GM12892 (cell line): ENCODE data around the gene HGS.

Experiments used
- DNase-seq: peaks from one replicate; pipeline ENCODE4 v3.0.0; 2011; ENCODE audit not compliant: insufficient read length
- FAIRE-seq: peaks from 2 replicates; lab custom pipeline; 2011; peaks lifted over from hg19 to GRCh38; lab: Jason Lieb, UNC
- POLR2A ChIP-seq: IDR thresholded peaks from 2 replicates; pipeline ENCODE4 v1.6.1; 2011; ENCODE audit warnings: low read depth, low read length, control low read depth
- POLR2AphosphoS5 ChIP-seq: IDR thresholded peaks from 2 replicates; pipeline ENCODE4 v1.6.1; 2011; ENCODE audit warnings: low read depth, low read length, control low read depth
- TAF1 ChIP-seq: IDR thresholded peaks from 2 replicates; pipeline ENCODE4 v1.6.1; 2011; ENCODE audit warnings: low read depth, mild to moderate bottlenecking, control low read depth, low read length, borderline replicate concordance

The HGS gene

DNA sequence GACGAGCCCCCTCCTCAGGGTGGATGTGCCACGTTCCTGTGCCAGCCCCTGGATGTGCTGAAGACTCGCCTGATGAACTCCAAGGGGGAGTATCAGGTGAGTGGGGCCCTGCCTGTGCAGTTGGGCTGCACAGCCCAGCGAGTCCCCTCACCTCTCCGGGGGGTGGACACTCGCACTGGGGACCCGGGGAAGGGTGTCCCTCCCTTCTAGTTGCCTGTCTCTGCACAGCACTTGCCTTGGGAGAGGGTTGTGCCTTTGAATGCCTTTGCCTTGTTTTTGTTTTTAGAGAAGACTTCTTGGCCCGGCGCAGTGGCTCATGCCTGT is 33.9 kb downstream of the HGS start:
- TF ChIP-seq TAF1 (no peak), POLR2A (no peak), POLR2AphosphoS5 (no peak)
- FAIRE-seq (no peak), DNase-seq (no peak)

DNA sequence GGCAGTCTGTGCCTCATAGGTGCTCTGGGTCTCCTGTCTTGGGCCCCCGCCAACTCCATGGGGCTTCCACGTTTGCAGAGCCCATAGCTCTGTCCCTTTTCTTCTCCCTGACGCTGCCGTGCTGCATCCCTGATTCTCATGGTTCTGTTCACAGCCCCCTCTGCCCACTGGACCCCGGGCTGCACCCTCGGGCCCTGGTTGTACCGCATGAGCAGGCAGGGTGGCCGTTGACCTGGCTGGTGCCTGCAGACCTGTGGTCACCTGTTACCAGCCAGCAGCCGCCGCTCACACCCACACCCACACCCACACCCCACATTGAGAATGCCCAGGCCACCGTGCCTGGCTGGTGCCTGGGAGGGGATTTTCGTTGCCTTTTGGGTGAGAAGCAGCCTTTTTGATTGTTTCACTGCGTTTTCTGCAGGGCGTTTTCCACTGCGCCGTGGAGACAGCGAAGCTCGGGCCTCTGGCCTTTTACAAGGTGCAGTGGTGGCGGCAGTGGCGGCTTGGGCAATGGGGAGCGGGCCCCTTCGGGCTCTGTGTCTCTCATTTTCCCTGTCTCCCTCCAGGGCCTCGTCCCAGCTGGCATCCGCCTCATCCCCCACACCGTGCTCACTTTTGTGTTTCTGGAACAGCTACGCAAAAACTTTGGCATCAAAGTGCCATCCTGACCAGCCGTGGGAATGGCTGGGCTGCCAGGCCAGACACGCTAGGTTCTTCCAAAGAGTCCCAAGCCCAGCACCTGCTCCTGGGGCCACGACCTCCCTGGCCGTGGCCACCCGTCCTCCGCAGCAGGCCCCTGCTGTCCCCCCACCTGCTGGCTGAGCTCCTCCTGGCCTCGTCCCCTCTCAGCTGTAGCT is 35.8 kb downstream of the HGS start:
- DNase-seq (no peak), FAIRE-seq (no peak)
- TF ChIP-seq TAF1 (no peak), POLR2A (no peak), POLR2AphosphoS5 (no peak)

DNA sequence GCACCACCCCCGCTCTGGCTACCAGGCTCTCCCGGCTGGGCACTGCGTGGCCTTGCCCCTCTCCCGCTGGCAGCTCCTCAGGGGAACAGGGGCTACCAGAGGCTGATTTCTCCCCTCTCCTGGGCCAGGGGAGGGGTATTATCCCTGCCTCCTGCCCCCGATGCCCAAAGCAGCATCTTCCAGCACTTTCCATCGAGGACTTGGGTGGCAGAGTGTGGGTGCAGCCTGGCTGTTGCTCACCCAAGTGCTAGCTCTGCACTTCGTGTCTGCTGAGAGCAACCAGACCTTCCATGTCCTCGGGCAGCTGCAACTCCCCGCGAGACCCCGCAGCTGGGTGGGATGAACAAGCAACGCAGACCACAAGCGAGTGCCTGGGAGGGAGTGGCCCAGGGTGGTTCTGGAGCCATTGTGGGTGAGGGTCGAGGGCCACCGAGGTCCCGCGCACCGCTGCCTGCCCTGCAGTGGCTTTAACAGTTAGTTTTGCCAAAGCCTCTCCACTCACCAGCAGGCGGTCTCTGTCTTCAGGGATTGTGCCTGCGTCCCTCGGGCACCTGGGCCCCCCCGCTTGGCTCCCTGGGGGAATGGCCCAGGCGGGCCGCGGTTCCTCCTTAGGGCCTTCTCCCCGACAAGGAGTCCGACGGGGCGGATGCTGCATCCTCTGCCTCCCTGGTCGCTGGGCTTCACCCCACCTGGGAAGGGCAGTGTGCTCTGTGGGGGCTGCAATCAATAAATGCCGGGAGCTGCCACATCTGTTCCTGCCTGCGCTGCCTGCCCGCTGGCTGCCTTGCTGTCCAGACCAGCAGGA is 36.7 kb downstream of the HGS start:
- FAIRE-seq: no peak

DNA sequence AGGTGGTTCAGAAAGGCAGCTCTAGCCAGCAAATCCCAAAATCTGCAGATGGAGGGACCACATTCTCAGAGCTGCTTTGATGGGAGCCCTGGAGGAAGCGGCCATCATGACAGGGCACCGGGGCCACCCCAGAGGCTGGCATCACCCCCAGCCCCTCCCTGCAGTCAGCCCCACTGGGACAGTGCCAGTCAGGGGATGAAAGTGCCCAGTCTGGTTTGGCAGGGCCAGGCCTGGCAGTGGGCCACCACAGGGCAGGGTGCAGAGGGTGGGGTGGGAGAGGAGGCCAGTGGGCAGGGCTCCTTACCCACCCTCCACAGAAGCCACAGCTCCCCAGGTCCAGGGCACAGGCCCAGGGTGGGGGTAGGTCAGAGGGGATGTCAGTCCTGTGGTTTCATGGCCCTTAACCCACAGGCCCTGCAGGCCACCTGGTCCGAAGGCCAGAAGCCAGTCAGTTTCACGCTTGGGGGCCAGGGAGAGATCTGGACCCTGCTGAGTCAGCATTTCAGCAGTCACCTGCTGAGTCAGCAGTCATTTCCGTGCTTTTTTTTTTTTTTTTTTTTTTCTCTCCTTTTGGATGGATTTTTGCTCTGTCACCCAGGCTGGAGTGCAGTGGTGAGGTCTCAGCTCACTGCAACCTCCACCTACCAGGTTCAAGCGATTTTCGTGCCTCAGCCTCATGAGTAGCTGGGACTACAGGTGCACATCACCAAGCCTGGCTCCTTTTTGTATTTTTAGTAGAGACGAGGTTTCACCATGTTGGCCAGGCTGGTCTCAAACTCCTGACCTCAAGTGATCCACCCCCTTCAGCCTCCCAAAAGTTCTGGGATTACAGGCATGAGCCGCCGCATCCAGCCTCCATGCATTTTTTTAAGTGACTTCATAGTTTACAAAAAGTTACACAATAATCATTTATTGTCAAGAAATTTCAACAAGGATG is 38.6 kb downstream of the HGS start:
- no peak for FAIRE-seq
- no peak for TF ChIP-seq POLR2AphosphoS5
- no peak for DNase-seq

More for the DNA sequence above, 36.7 kb downstream of the HGS start:
- no peak for DNase-seq
- no peak for TF ChIP-seq TAF1
- no peak for TF ChIP-seq POLR2A
- TF ChIP-seq POLR2AphosphoS5: no peak

DNA sequence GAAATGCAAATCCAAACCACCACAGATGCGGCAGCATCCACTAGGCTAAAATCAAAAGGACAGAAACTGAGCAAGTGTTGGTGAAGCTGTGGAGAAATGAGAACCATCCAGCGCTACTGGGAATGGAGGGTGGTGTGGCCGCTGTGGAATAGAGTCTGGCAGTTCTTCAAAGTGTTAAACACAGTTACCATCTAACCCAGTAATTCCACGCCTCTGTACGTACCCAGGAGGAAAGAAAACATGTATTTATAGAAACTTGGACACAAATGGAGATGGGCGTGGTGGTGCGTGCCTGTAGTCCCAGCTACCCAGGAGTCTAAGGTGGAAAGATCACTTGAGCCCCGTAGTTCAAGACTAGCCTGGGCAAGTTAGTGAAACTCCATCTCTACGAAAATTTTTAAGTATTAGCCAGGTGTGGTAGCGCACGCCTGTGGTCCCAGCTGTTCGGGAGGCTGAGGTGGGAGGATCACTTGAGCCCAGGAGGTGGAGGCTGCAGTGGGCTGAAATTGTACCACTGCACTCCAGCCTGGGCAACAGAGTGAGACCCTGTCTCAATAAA is 39.9 kb downstream of the HGS start:
- no peak for TF ChIP-seq TAF1
- TF ChIP-seq POLR2A: no peak
- no peak for TF ChIP-seq POLR2AphosphoS5
- FAIRE-seq: no peak
- DNase-seq: no peak

DNA sequence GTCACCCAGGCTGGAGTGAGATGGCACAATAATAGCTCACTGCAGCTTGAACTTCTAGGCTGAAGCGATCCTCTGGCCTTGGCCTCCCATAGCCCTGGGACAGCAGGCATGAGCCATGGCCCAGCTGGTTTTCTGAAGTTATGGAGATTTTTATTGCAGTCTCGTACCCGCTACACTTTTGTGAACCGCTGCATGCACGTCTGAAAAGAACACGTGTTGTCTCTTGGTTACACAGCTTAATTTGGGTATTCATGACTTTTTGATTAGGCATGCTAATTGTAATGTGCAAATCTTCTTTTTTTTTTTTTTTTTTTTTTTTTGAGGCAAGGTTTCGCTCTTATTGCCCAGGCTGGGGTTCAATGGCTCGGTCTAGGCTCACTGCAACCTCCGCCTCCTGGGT is 41.6 kb downstream of the HGS start:
- no peak for TF ChIP-seq TAF1
- no peak for TF ChIP-seq POLR2AphosphoS5
- TF ChIP-seq POLR2A: no peak
- FAIRE-seq (no peak), DNase-seq (no peak)

DNA sequence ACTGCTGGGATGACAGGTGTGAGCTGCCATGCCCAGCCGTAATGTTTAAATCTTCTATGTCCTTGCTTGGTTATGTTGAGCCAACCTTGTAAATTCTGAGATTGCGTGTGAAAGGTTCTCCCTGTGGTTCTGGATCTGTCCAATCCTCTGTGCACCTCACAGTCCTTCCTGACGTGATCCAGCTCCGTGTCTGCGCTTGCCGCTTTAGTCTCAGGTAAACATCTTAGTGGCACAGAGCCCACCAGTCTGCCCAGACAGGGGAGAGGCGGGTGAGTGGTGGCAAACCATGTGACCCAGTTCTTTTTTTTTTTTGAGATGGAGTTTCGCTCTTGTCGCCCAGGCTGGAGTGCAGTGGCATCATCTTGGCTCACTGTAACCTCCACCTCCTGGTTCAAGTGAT is 42.2 kb downstream of the HGS start:
- no peak for TF ChIP-seq POLR2AphosphoS5
- TF ChIP-seq POLR2A: no peak
- TF ChIP-seq TAF1: no peak
- no peak for FAIRE-seq
- no peak for DNase-seq

DNA sequence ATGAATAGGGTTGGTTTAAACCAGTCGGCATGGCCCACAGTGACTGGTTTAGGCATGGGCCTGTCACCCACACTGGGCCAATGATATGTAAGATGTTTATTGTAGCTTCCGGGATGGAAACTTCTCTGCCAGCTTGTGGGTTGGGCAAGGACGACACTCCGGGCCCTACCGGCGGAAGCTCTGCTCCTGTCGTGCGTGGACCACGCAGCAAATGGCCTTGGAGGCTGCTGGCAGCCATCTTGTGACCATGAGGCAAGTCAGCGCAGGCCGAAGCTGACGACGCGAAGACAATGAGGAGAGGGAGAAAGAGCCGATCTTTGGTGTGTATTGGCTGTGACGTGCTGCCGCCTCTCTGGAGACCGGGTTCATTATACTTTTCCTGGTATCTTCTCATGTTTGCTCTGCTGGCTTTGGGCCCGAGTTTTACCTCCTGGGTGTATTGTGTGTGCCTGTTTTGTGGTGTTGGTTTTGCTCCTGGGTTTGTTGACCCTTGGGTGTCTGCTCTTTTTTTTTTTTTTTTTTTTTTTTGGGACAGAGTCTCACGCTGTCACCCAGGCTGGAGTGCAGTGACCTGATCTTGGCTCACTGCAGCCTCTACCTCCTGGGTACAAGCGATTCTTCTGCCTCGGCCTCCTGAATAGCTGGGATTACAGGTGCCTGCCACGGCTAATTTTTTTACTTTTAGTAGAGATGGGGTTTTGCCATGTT is 43.7 kb downstream of the HGS start:
- FAIRE-seq (no peak), DNase-seq (no peak)
- TF ChIP-seq POLR2A: no peak
- no peak for TF ChIP-seq POLR2AphosphoS5
- no peak for TF ChIP-seq TAF1

DNA sequence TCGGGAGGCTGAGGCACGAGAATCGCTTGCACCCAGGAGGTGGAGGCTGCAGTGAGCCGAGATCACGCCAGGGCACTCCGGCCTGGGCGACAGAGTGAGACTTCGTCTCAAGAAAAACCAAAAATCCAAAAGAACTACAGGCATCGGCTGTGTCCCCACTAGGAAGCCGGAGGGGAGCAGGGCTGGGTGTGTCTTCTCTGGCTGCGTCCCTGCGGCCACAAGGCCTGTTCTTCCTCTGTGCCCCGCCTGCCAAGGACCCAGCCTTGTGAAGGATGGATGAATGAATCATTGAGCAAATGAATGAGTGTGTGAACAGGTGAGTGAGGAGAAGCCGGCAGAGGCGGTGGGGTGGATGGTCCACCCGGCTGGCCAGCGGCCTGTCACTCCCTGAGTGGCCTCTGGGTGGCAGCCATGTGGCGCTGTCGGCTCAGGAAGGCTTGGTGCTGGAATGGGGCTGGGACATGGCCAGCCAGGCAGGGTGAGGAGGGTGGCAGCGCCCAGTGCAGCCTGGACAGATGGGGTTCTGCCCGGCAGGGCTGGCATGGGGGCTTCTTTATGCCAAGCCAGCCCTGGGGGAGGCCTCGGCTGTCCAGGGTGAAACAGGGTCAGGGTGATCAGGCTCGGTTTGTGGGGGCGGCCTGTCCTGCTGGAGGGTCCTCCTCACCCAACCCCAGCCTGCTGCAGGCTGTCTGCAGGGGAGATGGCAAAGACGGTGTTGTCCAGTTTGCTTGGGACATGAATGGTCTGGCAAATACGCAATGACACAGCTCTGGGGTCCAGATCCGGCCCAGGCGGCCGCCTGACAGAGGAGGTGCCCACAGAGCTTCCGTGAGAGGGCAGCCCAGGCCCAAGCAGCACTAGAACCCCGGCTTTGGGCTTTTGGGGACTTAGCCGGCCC is 49.9 kb downstream of the HGS start:
- TF ChIP-seq TAF1: no peak
- no peak for TF ChIP-seq POLR2AphosphoS5
- TF ChIP-seq POLR2A: no peak
- peak; percentile 14 for FAIRE-seq
- DNase-seq: peak; percentile 96
